Suprapubic skin (tissue), 4 donors: Measurements from ENCODE around the gene NCL.
"Not testable (repeated sequence)": the region's sequence is repeated elsewhere in the genome, so short reads cannot be mapped to it uniquely, and the experiment has no call there.

ENCODE experiments used
- POLR2A ChIP-seq, 2 donors: fragments of 450-650 bp; IDR thresholded peaks; one replicate each; pipeline ENCODE4 v1.6.1; 2017; ENCODE audit warnings: antibody characterized with exemption in 2 of 2, mild to moderate bottlenecking in 2 of 2, moderate library complexity in 2 of 2
- POLR2AphosphoS5 ChIP-seq, 3 donors: sonication (generic); formaldehyde crosslinking; IDR thresholded peaks; one replicate each; pipeline ENCODE4 v1.6.1; 2017; ENCODE audit warnings: antibody characterized with exemption in 3 of 3
- TF ChIP-seq, protein P1 (sequence below), 2 donors: fragments of 200-600 bp in 1 of 2; fragments of 450-650 bp in 1 of 2; sonication (generic) in 1 of 2; IDR thresholded peaks; one replicate each; pipeline ENCODE4 v1.5.1; 2016 to 2019; ENCODE audit warnings: antibody characterized with exemption in 2 of 2, mild to moderate bottlenecking in 1 of 2, moderate library complexity in 1 of 2

- TF ChIP-seq, protein P1, sequence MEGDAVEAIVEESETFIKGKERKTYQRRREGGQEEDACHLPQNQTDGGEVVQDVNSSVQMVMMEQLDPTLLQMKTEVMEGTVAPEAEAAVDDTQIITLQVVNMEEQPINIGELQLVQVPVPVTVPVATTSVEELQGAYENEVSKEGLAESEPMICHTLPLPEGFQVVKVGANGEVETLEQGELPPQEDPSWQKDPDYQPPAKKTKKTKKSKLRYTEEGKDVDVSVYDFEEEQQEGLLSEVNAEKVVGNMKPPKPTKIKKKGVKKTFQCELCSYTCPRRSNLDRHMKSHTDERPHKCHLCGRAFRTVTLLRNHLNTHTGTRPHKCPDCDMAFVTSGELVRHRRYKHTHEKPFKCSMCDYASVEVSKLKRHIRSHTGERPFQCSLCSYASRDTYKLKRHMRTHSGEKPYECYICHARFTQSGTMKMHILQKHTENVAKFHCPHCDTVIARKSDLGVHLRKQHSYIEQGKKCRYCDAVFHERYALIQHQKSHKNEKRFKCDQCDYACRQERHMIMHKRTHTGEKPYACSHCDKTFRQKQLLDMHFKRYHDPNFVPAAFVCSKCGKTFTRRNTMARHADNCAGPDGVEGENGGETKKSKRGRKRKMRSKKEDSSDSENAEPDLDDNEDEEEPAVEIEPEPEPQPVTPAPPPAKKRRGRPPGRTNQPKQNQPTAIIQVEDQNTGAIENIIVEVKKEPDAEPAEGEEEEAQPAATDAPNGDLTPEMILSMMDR (IDR thresholded peaks at IDR 0.05) = not testable (repeated sequence)
- not testable (repeated sequence) for TF ChIP-seq POLR2A, POLR2AphosphoS5 (IDR thresholded peaks at IDR 0.05)
These were observed 33.8 kb downstream of the NCL start for GRCh38 chr2:231430437-231430836.
